T-helper 1 cell treated with Interleukin-12 subunit alpha and Interleukin-12 subunit beta and Interleukin-4 antibody, amounts not matched to agents 30 ng/mL and 1 ng/mL, for 36 hours (primary cell): ENCODE data around the gene DLGAP3. TPM values are rescaled to one million over a fixed set of nuclear protein-coding genes. Genes with fewer than 3 reads are reported as not detected.

ENCODE experiments used
- intact Hi-C: fragments of 100-400 bp; cut with micrococcal nuclease; formaldehyde crosslinking; loops from one replicate; pipeline ENCODE4 v1.15.1; 2024
- total RNA-seq: library from RNA; stranded (reverse); gene quantifications from 2 replicates; pipeline ENCODE4 v1.2.3, GENCODE V29; 2022

DLGAP3 gene
- total RNA-seq, 1 donor from 2014 or later: 0.74 TPM

DNA sequence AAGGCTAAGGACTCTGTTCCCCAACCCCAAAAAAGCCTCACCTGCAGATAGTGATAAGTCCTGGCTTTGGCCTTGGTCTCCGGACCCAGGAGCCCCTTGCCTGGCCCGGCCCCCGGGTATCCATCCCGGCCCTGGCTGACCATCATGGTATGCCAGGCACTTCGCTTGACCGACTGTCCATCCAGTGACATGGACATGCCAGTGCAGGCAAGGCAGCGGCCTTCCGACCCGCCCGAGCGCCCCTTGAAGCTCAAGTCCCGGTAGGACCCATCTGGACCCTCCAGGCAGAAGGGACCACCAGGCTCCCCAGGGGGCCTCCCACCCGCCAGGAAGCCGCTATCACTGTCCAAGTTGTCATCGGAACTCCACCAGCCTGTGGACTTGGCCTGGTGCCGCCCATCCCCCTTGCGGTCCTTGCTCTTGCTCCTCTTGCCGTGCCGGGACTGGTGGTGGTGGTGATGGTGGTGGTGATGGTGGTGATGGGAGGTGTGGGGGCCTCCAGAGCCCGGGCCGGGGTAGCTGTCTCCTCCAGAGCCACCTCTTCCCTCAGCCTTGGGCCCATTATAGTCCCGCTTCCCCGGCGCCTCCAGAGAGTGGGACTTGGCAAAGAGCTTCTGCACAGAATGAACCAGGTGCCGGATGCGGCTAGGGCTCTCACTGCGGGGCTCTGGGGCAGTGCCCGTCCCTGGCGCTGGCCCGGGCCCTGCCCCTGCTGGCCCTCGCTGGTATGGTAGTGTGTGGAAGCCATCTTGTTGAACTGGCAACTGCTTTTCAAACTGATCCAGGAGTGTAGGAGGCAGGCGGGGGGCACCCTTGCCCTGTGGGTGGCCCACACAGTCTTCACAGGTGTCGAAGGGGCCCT is 25.0 kb downstream of the DLGAP3 start:
- intact Hi-C loops: no loop called here

DNA sequence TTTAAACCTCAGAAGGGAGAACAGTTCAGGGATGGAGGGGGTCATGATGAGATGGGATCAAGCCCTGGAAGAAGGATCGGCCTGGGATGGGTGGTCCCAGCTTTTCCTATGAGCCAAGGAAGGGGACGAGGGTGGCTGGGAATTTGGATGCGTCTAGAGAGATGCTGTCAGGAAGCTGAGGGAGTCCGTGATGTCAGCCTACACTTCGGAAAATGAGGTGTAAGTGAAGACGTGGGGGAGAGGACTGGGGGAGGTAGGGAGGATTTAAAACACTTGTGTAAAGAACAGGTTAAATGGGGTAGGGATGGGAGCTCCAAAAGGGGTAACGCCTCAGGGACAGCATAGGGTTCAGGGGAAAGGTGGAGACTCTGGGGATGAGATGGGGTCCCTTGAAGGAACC is 27.5 kb downstream of the DLGAP3 start:
- intact Hi-C loops: no loop called here

DNA sequence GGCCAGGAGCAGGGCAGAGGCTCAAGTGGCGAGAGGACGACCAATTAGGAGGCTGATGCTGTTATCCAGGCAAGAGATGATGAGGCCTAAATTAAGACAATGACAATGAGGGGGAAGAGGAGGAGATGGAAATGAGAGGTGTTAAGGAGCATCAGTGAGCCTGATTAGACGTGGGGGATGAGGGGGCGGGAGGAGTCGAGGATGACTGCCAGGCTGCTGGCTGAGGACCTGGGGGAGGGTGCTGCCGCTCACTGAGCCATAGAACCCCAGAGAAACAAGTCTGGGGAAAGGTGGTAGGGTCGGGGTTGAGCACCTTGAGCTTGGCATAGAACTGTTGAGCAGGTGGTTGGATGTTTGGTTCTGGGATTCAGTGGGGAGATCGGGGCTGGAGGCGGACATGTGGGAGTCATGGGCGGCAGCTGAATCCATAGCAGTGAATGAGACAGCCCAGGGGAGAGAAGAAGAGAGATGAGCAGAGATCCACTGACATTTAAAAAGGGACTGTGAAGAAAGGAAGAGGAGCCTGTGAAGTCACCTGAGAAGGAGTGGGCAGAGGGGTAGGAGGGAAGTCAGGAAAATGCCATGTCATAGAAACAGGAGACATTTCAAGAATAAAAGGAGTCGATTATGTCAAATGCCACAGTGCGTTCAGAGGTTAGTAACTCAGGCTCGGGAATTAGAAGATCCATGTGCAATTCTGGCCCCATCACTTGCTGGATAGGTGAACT is 28.5 kb downstream of the DLGAP3 start:
- intact Hi-C loops: no loop called here

DNA sequence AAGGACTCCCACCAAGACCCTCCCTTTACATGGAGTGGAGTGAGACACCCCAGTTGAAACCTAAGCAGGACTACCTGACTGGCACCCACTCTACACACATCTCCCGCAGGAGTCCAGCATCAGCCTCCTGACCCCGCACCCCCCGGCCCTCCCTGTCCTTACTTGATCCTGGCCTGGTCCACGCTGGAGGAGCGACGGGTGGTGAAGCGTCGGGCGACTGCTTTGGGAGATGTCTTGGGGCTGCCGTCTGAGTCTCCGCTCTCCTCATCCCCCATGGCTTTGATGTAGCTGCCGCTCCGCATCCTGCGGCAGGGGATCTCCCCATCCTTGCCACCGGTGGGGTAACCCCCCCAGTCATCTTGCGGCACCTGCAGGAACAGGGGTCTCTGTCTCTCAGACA is 29.5 kb downstream of the DLGAP3 start:
- intact Hi-C loops: no loop called here

DNA sequence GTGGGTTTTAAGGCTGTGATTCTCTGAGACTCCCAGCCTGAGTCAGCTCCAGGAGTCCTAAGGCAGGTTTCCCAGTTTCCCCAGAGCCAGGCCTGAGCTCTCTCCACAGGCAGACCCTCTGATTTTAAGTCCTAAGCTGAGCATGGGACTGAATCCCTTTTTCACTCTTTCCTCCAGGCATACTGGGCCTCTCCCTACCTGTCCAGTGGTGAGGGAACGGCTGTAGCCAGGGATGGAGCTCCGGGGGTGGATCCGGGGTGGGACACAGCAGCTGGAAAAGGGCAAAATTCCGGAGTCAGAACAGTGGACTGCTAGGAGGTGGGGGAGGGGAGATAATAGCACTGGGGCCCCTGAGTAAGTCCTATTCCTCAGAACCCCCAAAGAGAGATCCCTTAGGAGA is 30.0 kb downstream of the DLGAP3 start:
- intact Hi-C loops: no loop called here

DNA sequence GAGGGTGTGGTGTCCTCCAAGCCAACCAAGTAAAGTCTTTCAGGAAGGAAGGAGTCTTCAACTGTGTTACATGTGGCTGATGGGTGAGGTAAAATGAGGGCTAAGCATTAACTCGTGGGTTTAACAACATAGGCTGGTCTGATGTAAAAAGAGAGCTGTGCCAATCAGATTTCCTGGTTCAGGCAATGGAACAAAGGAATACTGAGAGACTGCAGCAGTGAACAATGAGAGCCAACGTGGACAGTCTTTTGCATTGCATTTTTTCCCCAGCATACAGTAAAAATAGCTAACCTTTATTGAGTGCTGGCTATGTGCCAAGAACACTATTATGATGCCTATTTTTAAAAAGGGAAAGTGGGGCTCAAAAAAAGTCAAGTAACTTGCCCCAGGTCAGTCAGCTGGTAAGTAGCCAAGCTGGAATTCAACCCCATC is 31.1 kb downstream of the DLGAP3 start:
- intact Hi-C loops: no loop called here

DNA sequence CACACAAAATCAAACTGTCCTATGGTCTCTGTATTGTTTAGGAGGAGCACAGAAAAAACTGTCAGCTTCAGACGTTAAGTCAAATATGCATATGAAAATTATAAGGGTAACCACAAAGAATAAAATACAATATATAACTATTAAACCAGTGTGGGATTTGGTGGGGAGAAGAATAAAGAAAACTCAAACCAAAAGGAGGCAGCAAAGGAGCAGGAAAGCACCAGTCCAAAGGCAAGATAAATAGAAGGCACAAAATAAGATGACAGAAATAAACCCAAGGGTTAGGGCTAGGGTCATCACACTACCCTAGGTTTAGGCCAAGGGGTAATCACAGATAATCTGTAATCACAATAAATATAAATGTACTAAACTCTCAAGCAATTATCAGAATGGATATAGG is 32.8 kb downstream of the DLGAP3 start:
- intact Hi-C loops: no loop called here

DNA sequence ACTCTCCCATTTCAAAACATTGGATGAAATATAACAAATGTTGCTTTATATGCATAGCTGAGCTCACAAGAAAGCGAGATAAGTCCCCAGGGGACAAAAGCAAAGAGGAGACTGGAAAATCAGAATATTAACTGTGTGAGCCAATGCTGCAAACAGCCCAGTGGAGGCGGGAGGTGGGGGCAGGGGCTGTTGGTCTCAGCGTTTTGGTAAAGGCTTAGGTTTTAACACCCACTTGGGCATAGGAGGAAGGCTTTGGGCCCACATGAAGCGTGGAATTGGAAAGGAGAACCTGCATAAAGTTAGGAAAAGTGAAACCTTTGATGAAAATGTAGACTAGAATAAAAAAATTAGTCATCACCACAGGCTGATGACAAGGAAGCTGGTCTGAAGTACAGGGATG is 39.7 kb downstream of the DLGAP3 start:
- intact Hi-C loops: no loop called here

DNA sequence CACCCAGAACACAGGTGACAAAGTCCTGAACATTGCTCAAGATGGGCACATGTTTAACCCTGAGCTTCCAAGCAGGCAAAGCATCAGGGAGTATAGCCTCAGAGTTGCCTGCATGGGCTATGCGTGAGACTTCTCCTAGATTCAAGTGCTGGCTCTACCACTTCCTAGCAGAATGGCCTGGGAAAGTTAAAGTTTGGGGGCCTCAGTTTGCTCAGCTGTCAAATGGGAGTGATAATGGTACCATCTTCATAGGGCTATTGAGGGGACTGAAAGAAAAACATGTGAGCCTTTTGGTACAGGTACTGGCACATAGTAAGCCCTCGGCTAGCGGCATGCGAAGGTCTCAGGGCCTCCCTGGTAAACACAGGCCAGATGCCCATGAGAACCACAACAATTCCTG is 41.9 kb downstream of the DLGAP3 start:
- intact Hi-C loops: no loop called here

DNA sequence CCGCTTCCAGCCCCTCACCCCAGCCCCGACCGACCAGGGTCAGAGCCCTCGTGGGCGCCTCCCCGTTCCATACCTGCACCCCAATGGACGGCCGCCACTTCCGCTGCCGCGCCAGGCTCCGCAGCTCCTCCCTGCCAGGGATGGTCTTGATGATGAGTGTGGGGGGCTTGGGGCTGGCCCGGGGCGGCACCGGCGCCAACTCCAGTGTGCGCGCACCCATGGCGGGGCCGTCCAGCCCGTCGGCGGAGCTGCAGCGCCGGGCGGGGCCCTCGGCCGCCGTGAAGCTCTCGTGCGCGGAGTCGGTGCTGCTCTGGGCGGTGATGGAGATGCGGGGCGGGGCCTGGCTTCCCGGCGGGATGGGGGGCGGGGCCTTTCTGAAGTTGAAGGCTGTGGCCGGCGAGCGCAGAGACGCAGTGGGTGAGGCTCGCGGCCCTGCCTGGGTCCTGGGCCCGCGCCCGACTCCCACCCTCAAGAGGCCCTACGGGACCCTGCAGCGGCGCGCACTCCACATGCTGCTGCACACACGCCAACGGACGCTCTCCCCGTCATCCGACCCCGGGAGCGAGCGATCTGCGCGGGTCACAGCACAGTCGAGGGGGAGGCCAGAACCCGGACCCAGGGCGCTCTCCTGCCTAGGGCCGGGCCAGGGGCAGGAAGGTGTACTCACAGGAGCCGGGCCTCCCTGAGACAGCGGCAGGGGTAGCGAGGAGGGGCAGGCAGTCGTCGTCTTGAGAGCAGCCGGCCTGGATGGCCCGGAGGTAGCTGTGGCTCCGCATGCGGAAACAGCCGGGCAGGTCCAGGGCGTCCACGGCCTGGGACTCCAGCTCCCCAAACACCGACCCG is 43.8 kb downstream of the DLGAP3 start:
- intact Hi-C loops: loop anchor here (1.0 kb wide), 1 partner anchor 33 kb away; no protein-coding TSS in a partner anchor

DNA sequence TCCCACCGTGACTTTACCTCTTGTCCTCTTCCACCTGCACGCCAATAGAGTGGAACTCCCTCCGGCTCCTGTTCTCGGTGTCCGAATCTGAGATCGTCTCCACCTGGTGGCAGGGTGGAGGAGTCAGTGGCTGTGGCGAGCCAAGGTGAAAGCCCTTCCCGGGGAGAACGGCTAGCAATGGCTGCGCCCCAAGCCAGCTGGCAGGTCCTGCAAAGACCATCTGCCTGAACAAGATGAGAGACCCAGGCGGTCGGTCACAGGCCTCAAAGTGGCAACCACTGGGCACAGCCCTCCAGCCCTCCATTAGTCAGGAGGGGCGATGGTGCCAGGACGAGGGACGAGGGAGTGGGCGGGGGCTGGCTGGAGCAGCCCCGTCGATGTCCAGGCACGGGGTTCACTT is 44.5 kb downstream of the DLGAP3 start:
- intact Hi-C loops: loop anchor here (1.0 kb wide), 1 partner anchor 33 kb away; no protein-coding TSS in a partner anchor

DNA sequence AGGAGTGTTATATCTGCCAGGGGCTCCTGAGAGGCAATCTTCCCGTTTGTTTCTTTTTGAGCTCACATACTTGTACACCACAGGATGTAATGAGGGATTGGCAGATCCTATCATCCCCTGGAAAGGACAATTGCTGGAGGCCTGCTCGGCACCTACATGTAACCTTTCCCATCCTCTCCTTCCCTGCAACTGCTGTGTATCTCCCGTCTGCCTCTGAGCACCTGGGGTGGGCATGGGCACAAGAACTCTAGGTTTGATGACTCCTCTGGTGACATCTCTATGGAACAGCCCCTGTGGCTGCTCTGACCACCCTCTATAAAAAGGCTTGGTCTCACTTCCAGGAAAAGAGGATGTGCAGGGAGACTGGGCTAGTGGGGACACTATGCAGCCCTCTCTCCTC is 44.9 kb downstream of the DLGAP3 start:
- intact Hi-C loops: no loop called here

DNA sequence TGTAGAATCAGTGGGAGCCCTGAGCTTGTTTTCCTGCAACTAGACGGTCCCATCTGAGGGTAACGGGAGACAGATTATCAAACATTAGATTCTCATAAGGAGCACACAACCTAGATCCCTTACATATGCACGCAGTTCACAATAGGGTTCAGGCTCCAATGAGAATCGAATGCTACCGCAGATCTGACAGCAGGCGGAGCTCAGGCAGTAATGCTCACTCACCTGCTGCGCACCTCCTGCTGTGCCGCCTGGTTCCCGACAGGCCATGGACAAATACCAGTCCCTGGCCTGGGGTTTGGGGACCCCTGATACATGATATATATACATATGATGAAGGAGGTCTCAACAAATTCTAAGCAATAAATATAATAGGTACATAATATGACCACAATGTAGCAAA is 50.2 kb downstream of the DLGAP3 start:
- intact Hi-C loops: no loop called here

DNA sequence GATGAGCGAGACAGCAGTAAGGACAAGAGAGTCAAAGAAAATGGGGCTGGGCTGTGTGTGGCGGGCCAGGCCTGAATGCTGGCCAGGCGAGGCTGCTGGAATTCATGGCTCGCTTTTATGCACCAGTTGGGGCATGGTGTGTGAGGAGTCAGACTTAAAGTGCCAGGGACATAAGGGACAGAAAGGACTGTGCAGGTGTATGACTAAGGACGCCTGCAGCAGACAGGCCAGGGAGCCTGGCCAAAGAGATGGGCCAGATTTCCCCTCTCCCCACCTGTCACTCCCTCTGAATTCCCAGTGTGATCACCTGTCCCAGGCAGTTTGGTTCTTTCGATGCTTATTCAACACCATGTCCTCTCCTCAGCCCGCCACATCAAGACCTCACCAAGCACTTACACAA is 53.0 kb downstream of the DLGAP3 start:
- intact Hi-C loops: no loop called here

DNA sequence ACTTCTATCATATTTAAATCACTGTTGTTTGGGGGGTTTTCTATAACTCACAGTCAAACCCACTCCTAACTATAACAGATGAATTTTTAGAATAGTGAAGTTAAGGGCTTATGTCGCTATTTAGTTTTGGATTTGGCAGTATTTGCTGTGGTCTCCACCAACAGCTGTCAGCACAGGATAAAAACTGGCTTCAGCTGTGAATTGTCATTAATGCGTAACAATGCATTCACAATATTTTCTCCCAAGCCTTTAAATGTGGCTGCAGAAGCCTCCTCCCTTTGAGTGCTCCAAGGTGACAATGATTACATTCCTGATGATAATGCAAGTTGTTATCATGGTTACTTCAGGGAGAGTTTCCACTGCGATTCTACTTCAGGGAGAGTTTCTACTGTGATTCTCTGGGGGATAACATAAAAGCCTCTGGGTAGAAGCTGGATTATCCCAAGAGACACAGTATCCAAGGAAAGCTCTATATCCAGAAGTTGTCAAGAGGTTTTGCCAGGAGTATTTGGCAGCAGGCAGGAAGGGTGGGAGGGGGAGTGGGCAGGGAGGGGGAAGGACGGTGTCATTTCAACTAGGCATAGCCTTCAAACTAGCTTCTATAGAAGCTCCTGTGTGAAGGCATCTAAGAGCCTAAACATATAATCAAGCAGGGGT is 55.0 kb downstream of the DLGAP3 start:
- intact Hi-C loops: no loop called here

DNA sequence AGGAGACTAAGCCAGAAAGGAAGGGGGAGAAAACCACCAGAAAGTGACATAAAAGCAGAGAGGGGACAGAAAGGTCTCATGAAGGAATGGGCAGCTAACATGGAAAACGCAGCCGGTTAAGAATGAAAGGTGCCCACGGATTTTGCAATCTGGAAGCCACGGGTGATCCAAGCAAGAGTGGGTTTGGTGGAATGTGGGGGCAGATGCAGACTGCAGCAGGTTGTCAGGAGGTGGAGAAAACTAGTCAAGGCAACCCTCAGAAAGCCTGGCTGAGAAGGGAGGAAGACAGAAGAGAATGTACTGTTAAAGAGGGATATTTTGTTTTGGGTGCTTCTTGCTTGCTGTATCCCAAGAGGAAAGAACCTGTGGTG is 57.3 kb downstream of the DLGAP3 start:
- intact Hi-C loops: no loop called here

DNA sequence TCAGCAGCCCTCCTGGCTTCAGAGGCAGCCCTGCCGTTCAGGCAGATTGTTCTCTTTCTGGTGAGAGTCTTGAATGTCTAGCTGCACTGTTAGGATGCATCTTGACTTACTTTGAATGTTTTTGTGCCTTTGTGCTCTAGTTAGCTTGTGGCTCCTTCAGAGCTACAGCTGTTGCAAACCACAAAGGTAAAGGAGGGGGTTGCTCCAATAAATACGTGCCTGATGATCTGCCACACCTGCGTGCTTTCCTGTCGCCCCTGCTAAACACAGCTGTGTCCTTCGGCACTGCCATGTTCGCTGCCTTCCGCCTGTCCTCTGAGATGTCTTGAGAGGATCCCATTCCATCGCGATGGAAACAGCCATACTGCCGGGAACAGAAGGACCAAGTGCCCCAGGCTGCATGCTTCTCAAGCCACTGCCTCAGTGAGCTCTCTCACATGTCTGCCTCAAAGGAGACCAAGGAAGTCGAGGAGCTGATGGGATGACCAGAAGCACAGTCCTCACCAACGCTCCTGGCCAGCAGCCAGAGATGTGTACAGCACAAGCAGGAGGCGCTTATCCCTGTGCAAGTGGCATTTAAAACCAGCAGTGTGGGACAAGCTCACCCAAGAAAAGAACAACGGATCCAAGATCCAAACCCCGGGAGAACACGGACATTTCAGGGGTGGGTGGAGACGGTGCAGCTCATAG is 57.9 kb downstream of the DLGAP3 start:
- intact Hi-C loops: no loop called here

DNA sequence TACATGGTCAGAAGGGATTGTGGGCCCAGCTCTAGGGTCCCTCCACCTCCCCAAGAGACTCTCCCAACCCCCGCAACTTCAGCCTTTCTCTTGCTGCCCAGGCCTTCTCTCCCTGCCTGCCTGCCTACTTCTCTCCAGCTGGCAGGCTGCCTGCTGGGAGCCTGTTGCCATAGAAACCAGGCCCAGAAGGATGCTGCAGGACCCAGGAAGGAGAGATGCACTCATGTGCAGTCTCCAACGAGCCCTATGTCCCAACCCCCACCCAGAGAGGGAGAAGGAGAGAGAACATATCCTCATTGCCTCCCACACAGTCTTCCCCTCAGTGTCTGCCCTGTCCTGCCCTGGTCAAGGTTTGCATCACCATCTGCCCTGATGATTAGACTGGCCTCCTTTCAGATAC is 59.1 kb downstream of the DLGAP3 start:
- intact Hi-C loops: no loop called here

DNA sequence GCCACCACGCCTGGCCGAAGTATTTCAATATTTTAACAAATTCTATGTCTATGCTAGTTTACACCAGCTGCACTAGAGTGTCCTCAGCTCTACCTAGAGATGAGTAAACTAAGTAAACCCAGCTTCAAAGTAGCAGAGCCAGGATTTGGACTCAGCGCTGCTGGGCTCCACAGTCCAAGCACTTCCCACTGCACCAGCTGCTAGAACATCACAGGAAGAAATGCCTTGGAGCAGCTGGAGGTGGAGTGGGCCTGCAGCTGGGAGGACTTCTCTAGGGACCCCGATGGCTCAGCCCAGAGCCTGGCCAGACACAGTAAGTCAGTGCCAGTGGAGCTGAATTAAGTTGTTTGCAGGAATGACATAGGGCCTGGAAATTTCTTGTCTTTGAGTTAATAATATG is 59.7 kb downstream of the DLGAP3 start:
- intact Hi-C loops: no loop called here

DNA sequence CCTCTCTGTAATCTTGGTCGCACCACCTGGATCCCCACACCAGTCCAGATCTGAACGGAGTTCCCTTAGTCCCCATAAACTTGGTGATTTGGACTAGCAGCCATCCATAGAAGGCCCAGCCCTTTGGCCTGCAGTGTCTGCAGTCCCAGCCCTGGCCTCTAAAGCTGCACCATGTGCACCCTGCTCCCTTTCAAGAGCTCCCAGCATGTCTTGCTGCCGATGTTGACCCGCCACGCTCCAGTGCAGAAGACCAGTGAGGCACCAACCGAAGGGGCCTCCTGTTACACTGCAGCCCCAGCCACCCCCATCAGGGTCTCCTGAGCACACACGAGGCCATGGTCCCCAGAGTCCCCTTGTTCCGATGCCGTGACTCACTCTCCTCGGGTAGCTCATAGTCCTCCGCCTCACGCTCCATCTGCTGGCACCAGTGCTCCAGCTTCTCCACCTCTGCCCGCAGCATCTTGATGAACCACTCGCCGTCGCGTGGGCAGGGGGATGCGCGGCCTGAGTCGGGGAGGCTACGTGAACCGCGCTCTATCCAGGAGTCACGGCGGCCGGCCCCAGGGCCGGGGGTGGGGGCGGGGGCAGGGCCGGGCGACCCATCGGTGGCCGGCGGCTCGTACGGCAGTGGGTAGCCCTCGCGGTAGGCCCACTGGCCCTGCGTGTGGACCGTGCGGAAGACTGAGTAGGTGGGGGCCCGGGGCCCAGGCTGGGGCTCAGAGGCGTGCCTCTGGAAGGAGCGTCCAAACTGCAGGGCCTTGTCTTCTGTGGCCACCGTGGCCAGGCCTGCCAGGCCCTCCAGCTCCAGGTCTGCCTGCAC is 61.0 kb downstream of the DLGAP3 start:
- intact Hi-C loops: no loop called here
